GM10248 (cell line): ENCODE data around the gene GYPC.

Experiments used
- CTCF ChIA-PET: fragments of 300-600 bp; sonication (Branson Sonifier 250); formaldehyde crosslinking; extraction: SDS; loops from one replicate; lab custom pipeline; 2021; ENCODE audit warnings: antibody characterized with exemption; lab: Yijun Ruan, JAX
- POLR2A ChIA-PET: fragments of 350-650 bp; sonication (Branson Sonifier 250); formaldehyde crosslinking; extraction: SDS; loops from one replicate; lab custom pipeline; 2020; ENCODE audit warnings: antibody characterized with exemption; lab: Yijun Ruan, JAX
- DNase-seq: peaks from one replicate; pipeline ENCODE4 v3.0.0; 2012; ENCODE audit errors: extremely low spot score
- TF ChIP-seq, protein P1 (sequence below): IDR thresholded peaks from 2 replicates; pipeline ENCODE4 v1.5.1; 2012; ENCODE audit warnings: mild to moderate bottlenecking, low read depth; ENCODE audit errors: extremely low read depth, missing control alignments, control extremely low read depth

The GYPC gene

GRCh38 chr2:126656431-126657147 lies 631 bp downstream of the GYPC start:
- ChIA-PET POLR2A (no interaction called here), CTCF (interaction anchor here (1.2 kb wide), 1 partner anchor 11 kb away, joined by 3 read pairs; no protein-coding TSS in a partner anchor)
- TF ChIP-seq, protein P1, sequence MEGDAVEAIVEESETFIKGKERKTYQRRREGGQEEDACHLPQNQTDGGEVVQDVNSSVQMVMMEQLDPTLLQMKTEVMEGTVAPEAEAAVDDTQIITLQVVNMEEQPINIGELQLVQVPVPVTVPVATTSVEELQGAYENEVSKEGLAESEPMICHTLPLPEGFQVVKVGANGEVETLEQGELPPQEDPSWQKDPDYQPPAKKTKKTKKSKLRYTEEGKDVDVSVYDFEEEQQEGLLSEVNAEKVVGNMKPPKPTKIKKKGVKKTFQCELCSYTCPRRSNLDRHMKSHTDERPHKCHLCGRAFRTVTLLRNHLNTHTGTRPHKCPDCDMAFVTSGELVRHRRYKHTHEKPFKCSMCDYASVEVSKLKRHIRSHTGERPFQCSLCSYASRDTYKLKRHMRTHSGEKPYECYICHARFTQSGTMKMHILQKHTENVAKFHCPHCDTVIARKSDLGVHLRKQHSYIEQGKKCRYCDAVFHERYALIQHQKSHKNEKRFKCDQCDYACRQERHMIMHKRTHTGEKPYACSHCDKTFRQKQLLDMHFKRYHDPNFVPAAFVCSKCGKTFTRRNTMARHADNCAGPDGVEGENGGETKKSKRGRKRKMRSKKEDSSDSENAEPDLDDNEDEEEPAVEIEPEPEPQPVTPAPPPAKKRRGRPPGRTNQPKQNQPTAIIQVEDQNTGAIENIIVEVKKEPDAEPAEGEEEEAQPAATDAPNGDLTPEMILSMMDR = no peak
- peak; percentile 63 for DNase-seq

DNA sequence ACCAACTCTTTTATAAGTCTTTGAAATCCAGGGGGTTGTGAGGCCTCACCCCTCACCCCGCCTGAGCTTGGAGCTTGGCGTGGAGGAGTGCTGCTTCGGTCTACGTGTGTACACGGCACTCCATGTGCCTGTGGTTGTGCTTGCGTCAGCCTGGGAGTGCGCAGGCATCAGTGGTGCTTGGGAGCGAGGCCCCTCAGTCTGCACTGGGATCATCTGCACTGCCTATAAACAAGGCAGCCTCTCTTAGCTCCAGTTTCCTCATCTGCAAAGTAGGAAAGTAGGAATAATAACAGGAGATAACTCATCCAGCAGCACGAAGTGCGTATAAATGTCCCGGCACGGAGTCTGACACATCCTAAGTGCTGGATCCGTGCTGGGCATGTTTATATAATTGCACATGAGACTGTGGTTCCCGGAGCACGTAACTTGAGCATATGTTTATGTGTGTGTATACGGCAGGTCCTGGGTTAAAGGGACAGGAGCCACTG lies 1.2 kb downstream of the GYPC start:
- ChIA-PET CTCF (interaction anchor here (1.0 to 1.2 kb wide), 2 partner anchors 8 to 11 kb away, joined by 3 read pairs; no protein-coding TSS in a partner anchor), POLR2A (no interaction called here)
- no peak for DNase-seq
- TF ChIP-seq, protein P1 = no peak

DNA sequence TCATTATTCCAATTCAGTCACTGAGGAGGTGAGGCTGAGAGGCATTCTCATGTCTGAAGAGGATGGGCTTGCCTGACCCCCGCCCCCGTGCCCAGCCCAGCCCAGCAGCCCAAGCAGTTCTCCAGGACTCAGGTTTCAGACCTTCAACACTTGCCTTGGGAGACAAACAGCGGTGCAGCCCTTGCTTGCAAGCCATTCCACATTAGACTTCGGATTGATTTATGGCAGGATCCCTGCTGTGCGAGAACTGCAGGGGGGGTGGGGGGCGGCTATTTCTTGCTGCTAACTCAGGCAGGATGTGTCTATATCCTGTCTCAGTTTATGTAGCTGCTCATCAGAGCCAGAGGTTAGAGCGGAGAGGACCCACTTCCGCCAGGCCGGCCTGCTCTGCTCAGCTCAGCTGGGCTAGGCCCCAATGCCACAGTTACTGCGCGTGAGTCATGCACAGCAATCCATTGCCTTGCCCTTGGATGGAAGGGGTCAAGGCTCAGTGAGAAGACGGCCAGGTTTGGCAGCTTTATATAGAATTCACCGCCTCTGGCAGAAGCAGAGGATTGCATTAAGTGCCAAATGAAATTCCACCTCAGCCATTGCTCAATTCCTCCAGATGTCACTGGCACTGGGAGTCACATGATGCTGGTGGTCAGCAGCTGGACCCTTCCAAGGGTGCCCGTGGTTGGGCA lies 1.8 kb downstream of the GYPC start:
- TF ChIP-seq, protein P1 = no peak
- POLR2A ChIA-PET = no interaction called here
- CTCF ChIA-PET = interaction anchor here (1.0 to 1.2 kb wide), 3 partner anchors 9 to 130 kb away, joined by 3 to 5 read pairs (median 3); no protein-coding TSS in a partner anchor
- DNase-seq = peak; percentile 71

DNA sequence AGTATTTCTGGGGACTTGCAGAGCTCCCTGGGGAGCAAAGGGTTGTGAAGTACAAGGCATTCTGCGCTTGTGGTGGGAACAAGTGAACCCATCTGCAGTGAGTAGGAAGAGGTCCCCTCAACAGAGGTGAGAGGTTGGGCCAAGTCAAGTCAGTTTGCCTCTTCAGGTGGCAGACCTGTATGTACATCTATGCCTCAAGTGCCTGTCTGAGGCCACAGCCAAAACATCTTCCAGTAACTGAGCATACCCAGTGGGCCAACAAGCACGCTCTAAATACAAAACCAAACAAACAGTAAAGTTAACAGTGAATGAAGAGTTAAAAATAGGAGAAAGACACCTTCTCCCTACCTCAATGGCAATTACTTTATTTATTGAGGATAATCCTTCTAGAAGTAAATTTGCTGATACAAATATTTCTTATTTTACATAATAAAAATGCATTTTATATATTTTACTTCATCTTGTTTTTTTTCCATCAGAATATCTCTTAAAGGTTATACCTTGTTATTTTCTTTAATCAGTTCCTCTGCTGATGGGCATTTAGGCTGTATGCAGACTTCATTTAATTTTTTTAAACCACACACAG lies 2.5 kb downstream of the GYPC start:
- CTCF ChIA-PET = interaction anchor here (1.0 to 1.2 kb wide), 2 partner anchors 9 to 130 kb away, joined by 3 to 5 read pairs; no protein-coding TSS in a partner anchor
- TF ChIP-seq, protein P1 = no peak
- DNase-seq = no peak
- POLR2A ChIA-PET = no interaction called here

DNA sequence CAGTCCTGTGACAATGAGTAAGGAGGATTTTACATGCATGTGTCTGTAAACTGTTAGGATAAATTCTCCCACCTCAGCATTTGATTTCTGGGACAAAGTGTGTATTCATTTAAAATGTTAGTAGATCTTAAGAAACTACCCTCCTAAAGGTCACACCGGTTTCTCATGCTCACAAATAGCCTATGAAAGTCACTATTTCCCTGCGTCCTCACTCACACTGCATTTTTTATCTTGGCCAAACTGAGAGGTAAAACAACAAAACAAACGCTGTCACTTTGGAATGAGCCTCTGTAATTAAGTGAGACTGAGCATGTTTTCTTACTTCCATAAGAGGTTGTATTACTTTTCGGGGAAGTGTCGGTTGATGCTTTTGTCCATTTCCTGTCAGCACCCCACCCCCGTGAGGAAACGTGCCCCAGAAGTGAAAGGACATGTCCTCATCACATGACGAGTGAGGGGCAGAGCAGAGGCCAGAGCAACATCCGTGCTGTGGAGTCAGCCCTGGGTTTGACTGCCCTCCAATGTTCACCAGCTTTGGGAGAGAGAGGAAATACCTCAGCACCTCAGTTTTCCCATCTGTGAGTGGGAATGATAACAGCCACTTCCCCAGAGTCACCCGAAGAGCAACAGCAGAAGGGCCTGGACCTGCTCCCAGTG lies 3.1 kb downstream of the GYPC start:
- peak; percentile 63 for DNase-seq
- ChIA-PET POLR2A (no interaction called here), CTCF (no interaction called here)
- TF ChIP-seq, protein P1 = peak; percentile 8
